ENCODE results near the gene LRMDA. TPM values are rescaled to one million over a fixed set of nuclear protein-coding genes. Genes with fewer than 3 reads are reported as not detected.

The LRMDA gene
- total RNA-seq, 1 donor from 2014 or later, result not detected

DNA sequence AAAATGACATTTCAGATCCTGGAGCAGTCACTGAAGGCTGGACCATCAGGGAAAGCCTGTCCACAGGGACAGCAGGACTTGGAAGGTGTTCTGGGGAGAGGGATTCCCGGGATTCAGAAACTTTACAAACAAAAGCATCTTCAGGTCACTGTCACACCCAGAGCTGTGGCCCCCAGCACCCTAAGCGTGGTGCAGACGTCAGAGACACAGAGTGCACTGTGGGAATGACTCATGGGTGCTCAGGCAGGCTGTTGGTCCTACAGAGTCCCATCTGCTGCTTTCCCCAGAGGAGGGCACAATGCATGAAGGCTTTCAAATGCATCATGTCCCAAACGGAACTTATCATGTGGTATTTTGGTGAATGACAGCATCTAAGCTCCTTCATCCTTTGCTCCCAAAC is 13.1 kb upstream of the LRMDA start:
- ChIA-PET CTCF (no interaction called here), POLR2A (no interaction called here)
- H3K27me3 Mint-ChIP-seq, result peaks cover 25% of the 10 kb centered on the region
- no peaks in the 10 kb centered on the region for H3K4me1 Mint-ChIP-seq
- ATAC-seq (ENCODE audit: low read depth), result no peak
- DNase-seq, result no peak
- H3K36me3 Mint-ChIP-seq (ENCODE audit: low read depth), result no peaks in the 10 kb centered on the region
- H3K27ac Mint-ChIP-seq, result no peak overlapping the region
- TF ChIP-seq, protein P1, sequence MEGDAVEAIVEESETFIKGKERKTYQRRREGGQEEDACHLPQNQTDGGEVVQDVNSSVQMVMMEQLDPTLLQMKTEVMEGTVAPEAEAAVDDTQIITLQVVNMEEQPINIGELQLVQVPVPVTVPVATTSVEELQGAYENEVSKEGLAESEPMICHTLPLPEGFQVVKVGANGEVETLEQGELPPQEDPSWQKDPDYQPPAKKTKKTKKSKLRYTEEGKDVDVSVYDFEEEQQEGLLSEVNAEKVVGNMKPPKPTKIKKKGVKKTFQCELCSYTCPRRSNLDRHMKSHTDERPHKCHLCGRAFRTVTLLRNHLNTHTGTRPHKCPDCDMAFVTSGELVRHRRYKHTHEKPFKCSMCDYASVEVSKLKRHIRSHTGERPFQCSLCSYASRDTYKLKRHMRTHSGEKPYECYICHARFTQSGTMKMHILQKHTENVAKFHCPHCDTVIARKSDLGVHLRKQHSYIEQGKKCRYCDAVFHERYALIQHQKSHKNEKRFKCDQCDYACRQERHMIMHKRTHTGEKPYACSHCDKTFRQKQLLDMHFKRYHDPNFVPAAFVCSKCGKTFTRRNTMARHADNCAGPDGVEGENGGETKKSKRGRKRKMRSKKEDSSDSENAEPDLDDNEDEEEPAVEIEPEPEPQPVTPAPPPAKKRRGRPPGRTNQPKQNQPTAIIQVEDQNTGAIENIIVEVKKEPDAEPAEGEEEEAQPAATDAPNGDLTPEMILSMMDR (IDR thresholded peaks at IDR 0.05), result no peak
- intact Hi-C loops (cut with micrococcal nuclease), result no loop called here
- H3K4me3 Mint-ChIP-seq, result no peak overlapping the region
- no peaks in the 10 kb centered on the region for H3K9me3 Mint-ChIP-seq

DNA sequence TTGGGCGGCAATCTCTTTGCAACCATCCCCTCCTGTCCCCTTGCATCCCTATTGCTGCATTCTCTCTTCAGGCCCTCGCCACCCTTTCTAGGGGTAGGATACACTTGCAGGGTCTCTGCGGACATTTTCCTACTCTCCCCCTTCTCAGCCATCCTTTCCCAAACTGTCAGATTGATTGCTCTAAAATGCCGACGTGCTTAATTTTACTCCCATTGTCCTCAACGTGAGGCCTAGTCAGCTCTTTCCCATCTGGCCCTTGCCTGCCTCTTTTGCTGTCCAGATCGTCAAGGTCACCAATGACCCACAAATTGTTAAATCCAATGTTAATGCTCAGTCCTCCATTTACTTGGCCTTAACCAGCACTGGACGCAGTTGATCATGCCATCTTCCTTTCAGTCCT is 12.7 kb upstream of the LRMDA start:
- TF ChIP-seq, protein P1 (IDR thresholded peaks at IDR 0.05), result no peak
- intact Hi-C loops (cut with micrococcal nuclease), result no loop called here
- Mint-ChIP-seq H3K27ac (no peak overlapping the region), H3K4me3 (no peak overlapping the region), H3K27me3 (peaks cover 24% of the 10 kb centered on the region), H3K4me1 (no peaks in the 10 kb centered on the region), H3K36me3 (ENCODE audit: low read depth) (no peaks in the 10 kb centered on the region), H3K9me3 (no peaks in the 10 kb centered on the region)
- ChIA-PET POLR2A (no interaction called here), CTCF (no interaction called here)
- ATAC-seq (ENCODE audit: low read depth), result no peak
- DNase-seq, result no peak

DNA sequence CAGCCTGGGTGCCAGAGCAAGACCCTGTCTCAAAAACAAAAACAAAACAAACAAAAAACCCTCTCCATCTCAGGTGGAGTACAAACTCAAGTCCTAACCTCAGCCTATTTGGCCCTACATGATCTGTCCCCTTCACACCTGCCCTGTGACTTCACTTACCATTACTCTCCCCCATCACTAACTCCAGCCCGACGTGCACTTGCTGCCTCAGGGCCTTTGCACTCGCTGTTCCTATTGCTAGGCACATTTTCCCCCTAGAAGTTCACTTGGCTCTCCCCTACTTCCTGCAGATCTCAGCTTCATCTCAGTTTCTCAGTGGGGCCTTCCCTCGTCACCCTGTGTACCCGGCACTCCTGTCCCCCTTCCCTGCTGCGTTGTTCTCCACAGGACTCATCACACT is 8.5 kb upstream of the LRMDA start:
- DNase-seq (no peak), ATAC-seq (ENCODE audit: low read depth) (no peak)
- ChIA-PET POLR2A (no interaction called here), CTCF (no interaction called here)
- Mint-ChIP-seq H3K4me1 (no peaks in the 10 kb centered on the region), H3K27me3 (peaks cover 12% of the 10 kb centered on the region), H3K36me3 (ENCODE audit: low read depth) (no peaks in the 10 kb centered on the region), H3K4me3 (no peak overlapping the region), H3K27ac (no peak overlapping the region), H3K9me3 (no peaks in the 10 kb centered on the region)
- intact Hi-C loops (cut with micrococcal nuclease), result no loop called here
- TF ChIP-seq, protein P1 (IDR thresholded peaks at IDR 0.05), result no peak

DNA sequence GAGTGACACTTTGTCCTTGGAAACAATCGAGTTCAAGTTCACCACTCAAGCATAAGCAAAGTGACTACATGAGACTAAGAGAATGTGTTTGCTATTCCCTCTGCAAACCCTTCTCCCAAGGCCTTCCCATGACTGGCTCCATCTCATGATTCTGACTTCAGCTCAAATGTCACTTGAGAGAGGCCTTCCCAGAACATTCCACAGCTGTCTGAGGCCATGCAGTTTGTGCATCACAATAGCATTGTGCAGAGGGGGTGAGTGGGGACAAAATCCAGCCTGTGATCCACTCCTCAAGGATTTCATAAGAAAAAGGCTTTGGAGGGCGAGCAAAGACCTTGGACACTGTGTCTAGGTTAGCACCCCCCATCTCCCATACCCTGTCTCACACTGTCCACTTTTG is 6.9 kb upstream of the LRMDA start:
- Mint-ChIP-seq H3K9me3 (no peaks in the 10 kb centered on the region), H3K4me1 (no peaks in the 10 kb centered on the region), H3K4me3 (no peak overlapping the region), H3K27me3 (peaks cover 20% of the 10 kb centered on the region), H3K36me3 (ENCODE audit: low read depth) (no peaks in the 10 kb centered on the region), H3K27ac (no peak overlapping the region)
- no peak for ATAC-seq (ENCODE audit: low read depth)
- no peak for DNase-seq
- TF ChIP-seq, protein P1 (IDR thresholded peaks at IDR 0.05), result no peak
- CTCF ChIA-PET, result no interaction called here
- intact Hi-C loops (cut with micrococcal nuclease), result no loop called here
- POLR2A ChIA-PET, result no interaction called here

- H3K9me3 Mint-ChIP-seq, result no peaks in the 10 kb centered on the region
- intact Hi-C loops (cut with micrococcal nuclease), result no loop called here
- DNase-seq (no peak), ATAC-seq (ENCODE audit: low read depth) (no peak)
- no peaks in the 10 kb centered on the region for H3K36me3 Mint-ChIP-seq (ENCODE audit: low read depth)
- H3K27ac Mint-ChIP-seq, result no peak overlapping the region
- TF ChIP-seq, protein P1 (IDR thresholded peaks at IDR 0.05), result no peak
- POLR2A ChIA-PET, result no interaction called here
- H3K27me3 Mint-ChIP-seq, result peaks cover 28% of the 10 kb centered on the region
- CTCF ChIA-PET, result no interaction called here
- peaks cover under 1% of the 10 kb centered on the region for H3K4me1 Mint-ChIP-seq
- no peak overlapping the region for H3K4me3 Mint-ChIP-seq
Measured at GRCh38 chr10:75425291-75426079, 5.9 kb upstream of the LRMDA start.

Data from activated B cell treated with CpG ODN at 0.5 μM for 24 hours (primary cell).